SK-N-SH treated with all-trans-retinoic acid at 6 μM for 48 hours (cell line): ENCODE results near the gene LPCAT3.

Experiments
- ARNTL ChIP-seq: fragments of 450-650 bp; formaldehyde crosslinking; IDR thresholded peaks from 2 replicates; pipeline ENCODE4 v1.5.0; 2020; ENCODE audit warnings: low read depth, mild to moderate bottlenecking, moderate library complexity, borderline replicate concordance
- CSDC2 ChIP-seq: fragments of 250-450 bp; sonication (Bioruptor Pico); IDR thresholded peaks from 2 replicates; pipeline ENCODE4 v1.5.0; 2020; ENCODE audit warnings: mild to moderate bottlenecking, moderate library complexity
- POU6F1 ChIP-seq: fragments of 250-450 bp; sonication (Bioruptor Pico); IDR thresholded peaks from 2 replicates; pipeline ENCODE4 v1.8.0; 2021; ENCODE audit warnings: low read depth, mild to moderate bottlenecking, moderate library complexity, borderline replicate concordance
- ZFP30 ChIP-seq: fragments of 450-650 bp; formaldehyde crosslinking; IDR thresholded peaks from 2 replicates; pipeline ENCODE4 v1.5.0; 2022; ENCODE audit warnings: mild to moderate bottlenecking, moderate library complexity
- TF ChIP-seq, protein P1 (sequence below): fragments of 250-450 bp; sonication (Bioruptor Pico); IDR thresholded peaks from 2 replicates; pipeline ENCODE4 v1.5.1; 2020; ENCODE audit warnings: low read depth, mild to moderate bottlenecking, moderate library complexity
- TF ChIP-seq, protein P2 (sequence below): fragments of 250-450 bp; sonication (Bioruptor Pico); IDR thresholded peaks from 2 replicates; pipeline ENCODE4 v1.8.0; 2020; ENCODE audit warnings: mild to moderate bottlenecking, moderate library complexity, borderline replicate concordance

GRCh38 chr12:6957151-6957701, 61.0 kb downstream of the LPCAT3 start:
- no peak for TF ChIP-seq POU6F1 (CRISPR knock-in tag)
- no peak for TF ChIP-seq CSDC2 (CRISPR knock-in tag)
- TF ChIP-seq, protein P1, sequence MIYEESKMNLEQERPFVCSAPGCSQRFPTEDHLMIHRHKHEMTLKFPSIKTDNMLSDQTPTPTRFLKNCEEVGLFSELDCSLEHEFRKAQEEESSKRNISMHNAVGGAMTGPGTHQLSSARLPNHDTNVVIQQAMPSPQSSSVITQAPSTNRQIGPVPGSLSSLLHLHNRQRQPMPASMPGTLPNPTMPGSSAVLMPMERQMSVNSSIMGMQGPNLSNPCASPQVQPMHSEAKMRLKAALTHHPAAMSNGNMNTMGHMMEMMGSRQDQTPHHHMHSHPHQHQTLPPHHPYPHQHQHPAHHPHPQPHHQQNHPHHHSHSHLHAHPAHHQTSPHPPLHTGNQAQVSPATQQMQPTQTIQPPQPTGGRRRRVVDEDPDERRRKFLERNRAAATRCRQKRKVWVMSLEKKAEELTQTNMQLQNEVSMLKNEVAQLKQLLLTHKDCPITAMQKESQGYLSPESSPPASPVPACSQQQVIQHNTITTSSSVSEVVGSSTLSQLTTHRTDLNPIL = no peak
- TF ChIP-seq, protein P2, sequence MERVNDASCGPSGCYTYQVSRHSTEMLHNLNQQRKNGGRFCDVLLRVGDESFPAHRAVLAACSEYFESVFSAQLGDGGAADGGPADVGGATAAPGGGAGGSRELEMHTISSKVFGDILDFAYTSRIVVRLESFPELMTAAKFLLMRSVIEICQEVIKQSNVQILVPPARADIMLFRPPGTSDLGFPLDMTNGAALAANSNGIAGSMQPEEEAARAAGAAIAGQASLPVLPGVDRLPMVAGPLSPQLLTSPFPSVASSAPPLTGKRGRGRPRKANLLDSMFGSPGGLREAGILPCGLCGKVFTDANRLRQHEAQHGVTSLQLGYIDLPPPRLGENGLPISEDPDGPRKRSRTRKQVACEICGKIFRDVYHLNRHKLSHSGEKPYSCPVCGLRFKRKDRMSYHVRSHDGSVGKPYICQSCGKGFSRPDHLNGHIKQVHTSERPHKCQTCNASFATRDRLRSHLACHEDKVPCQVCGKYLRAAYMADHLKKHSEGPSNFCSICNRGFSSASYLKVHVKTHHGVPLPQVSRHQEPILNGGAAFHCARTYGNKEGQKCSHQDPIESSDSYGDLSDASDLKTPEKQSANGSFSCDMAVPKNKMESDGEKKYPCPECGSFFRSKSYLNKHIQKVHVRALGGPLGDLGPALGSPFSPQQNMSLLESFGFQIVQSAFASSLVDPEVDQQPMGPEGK (CRISPR knock-in tag) = no peak
- TF ChIP-seq ARNTL (CRISPR knock-in tag) = no peak
- TF ChIP-seq ZFP30 (CRISPR knock-in tag) = no peak
